CD14-positive monocyte (primary cell): ENCODE data around the gene NADK2. TPM values are rescaled to one million over a fixed set of nuclear protein-coding genes. Genes with fewer than 3 reads are reported as not detected.

Experiments used
- DNase-seq, 3 donors: peaks; one replicate each; pipeline ENCODE4 v3.0.0-alpha.2; 2011 to 2022
- H2AFZ ChIP-seq: 2 replicates; pipeline ENCODE4 v1.6.0; 2012; ENCODE audit warnings: mild to moderate bottlenecking, low read depth, low read length, inconsistent platforms; ENCODE audit not compliant: insufficient read depth, poor library complexity, severe bottlenecking
- H3K27ac ChIP-seq, 2 donors: 1 replicate in 1 of 2; 2 replicates in 1 of 2; pipeline ENCODE4 v1.5.1; 2012 to 2013; ENCODE audit warnings: low read length in 2 of 2, control low read depth in 1 of 2, inconsistent platforms in 1 of 2, low read depth in 1 of 2, mild to moderate bottlenecking in 1 of 2
- H3K27me3 ChIP-seq, 2 donors: one replicate each; pipeline versions ENCODE4 v1.6.0 to v1.6.1; 2011 to 2013; ENCODE audit warnings: low read length in 2 of 2; ENCODE audit not compliant: control insufficient read depth in 2 of 2, insufficient read depth in 2 of 2
- H3K36me3 ChIP-seq, 2 donors: replicated peaks in 1 of 2; 1 replicate in 1 of 2; 2 replicates in 1 of 2; pipeline versions ENCODE4 v1.5.1 to v1.6.1; 2012 to 2013; ENCODE audit warnings: low read length in 2 of 2, control low read depth in 1 of 2, inconsistent platforms in 1 of 2, mild to moderate bottlenecking in 1 of 2; ENCODE audit not compliant: insufficient read depth in 2 of 2, control insufficient read depth in 1 of 2
- H3K4me1 ChIP-seq, 2 donors: 1 replicate in 1 of 2; 2 replicates in 1 of 2; pipeline versions ENCODE4 v1.5.1 to v1.6.1; 2012 to 2013; ENCODE audit warnings: low read length in 2 of 2, control low read depth in 1 of 2, inconsistent platforms in 1 of 2, mild to moderate bottlenecking in 1 of 2, moderate library complexity in 1 of 2; ENCODE audit not compliant: insufficient read depth in 2 of 2, control insufficient read depth in 1 of 2
- H3K4me2 ChIP-seq: replicated peaks from 2 replicates; pipeline ENCODE3; 2012; ENCODE audit warnings: low read length, moderate library complexity, mild to moderate bottlenecking; ENCODE audit not compliant: poor library complexity, severe bottlenecking; ENCODE audit errors: extremely low read depth
- H3K4me3 ChIP-seq, 3 experiments: fragments of 200-600 bp in 1 of 3; sonication (generic) in 1 of 3; replicated peaks in 1 of 3; 1 replicate in 2 of 3; 2 replicates in 1 of 3; pipeline ENCODE4 v1.5.1; 2011 to 2013; ENCODE audit warnings: low read length in 3 of 3, mild to moderate bottlenecking in 3 of 3, control low read depth in 2 of 3, low read depth in 2 of 3, inconsistent platforms in 1 of 3, moderate library complexity in 1 of 3
- H3K79me2 ChIP-seq: 2 replicates; pipeline ENCODE4 v1.6.0; 2012; ENCODE audit warnings: mild to moderate bottlenecking, control low read depth, inconsistent platforms, low read length, moderate library complexity; ENCODE audit not compliant: insufficient read depth
- H3K9ac ChIP-seq: 2 replicates; pipeline ENCODE4 v1.6.0; 2017; ENCODE audit warnings: low read length, mild to moderate bottlenecking; ENCODE audit not compliant: insufficient read depth, poor library complexity, severe bottlenecking
- H3K9me3 ChIP-seq, 2 donors: replicated peaks in 1 of 2; 1 replicate in 1 of 2; 2 replicates in 1 of 2; pipeline versions ENCODE4 v1.5.1 to v1.6.1; 2012 to 2013; ENCODE audit warnings: low read length in 2 of 2, control low read depth in 1 of 2; ENCODE audit not compliant: control insufficient read depth in 1 of 2, insufficient read depth in 1 of 2
- H4K20me1 ChIP-seq: 2 replicates; pipeline ENCODE4 v1.6.0; 2012; ENCODE audit warnings: mild to moderate bottlenecking, low read length, control low read depth, moderate library complexity; ENCODE audit not compliant: insufficient read depth
- H3K27ac Mint-ChIP-seq, 7 donors: one replicate each; pipeline ENCODE4 v1.8.0; 2020; ENCODE audit warnings: mild to moderate bottlenecking in 7 of 7, mixed read lengths in 7 of 7, moderate library complexity in 6 of 7, inconsistent platforms in 2 of 7
- H3K27me3 Mint-ChIP-seq, 3 donors: one replicate each; pipeline ENCODE4 v1.8.0; 2021 to 2022; ENCODE audit warnings: low read depth in 3 of 3, mild to moderate bottlenecking in 3 of 3, mixed read lengths in 3 of 3, moderate library complexity in 3 of 3, inconsistent platforms in 1 of 3
- H3K36me3 Mint-ChIP-seq, 2 donors: one replicate each; pipeline ENCODE4 v1.8.0; 2020; ENCODE audit warnings: mixed read lengths in 2 of 2, inconsistent platforms in 1 of 2, mild to moderate bottlenecking in 1 of 2
- H3K4me1 Mint-ChIP-seq: one replicate; pipeline ENCODE4 v1.8.0; 2020; ENCODE audit warnings: mild to moderate bottlenecking, mixed read lengths
- H3K4me3 Mint-ChIP-seq, 2 donors: one replicate each; pipeline ENCODE4 v1.8.0; 2020; ENCODE audit warnings: mild to moderate bottlenecking in 2 of 2, mixed read lengths in 2 of 2, moderate library complexity in 1 of 2
- H3K9me3 Mint-ChIP-seq, 7 donors: one replicate each; pipeline ENCODE4 v1.8.0; 2020 to 2022; ENCODE audit warnings: mixed read lengths in 7 of 7, mild to moderate bottlenecking in 6 of 7, moderate library complexity in 6 of 7, inconsistent platforms in 2 of 7
- CTCF ChIP-seq: fragments of 200-600 bp; IDR thresholded peaks from one replicate; pipeline ENCODE4 v1.8.0; 2022; ENCODE audit warnings: antibody characterized with exemption, mild to moderate bottlenecking
- WGBS: methylation state at CpG from one replicate; pipeline ENCODE4 v1.1.5; 2013; ENCODE audit warnings: missing lambda C conversion rate; ENCODE audit not compliant: insufficient coverage; 5-methylcytosine and 5-hydroxymethylcytosine counted together
- intact Hi-C, 2 donors: fragments of 100-400 bp; cut with micrococcal nuclease; formaldehyde crosslinking; loops; one replicate each; pipeline versions ENCODE4 v1.15.0 to v1.15.1; 2023
- polyA plus RNA-seq, 3 donors: library from polyadenylated mRNA; depleted of rRNA in 1 of 3; unstranded in 2 of 3; stranded (reverse) in 1 of 3; fragments of 300-500 nt in 2 of 3; fragments of >200 nt in 1 of 3; fragmentation: Illumina TruSeq in 2 of 3; gene quantifications; 1 replicate in 2 of 3; 2 replicates in 1 of 3; pipeline ENCODE4 v1.2.3, GENCODE V29; 2012 to 2021

Gene NADK2
- polyA plus RNA-seq, 3 donors, result 2.6 to 5.9 (median 3.3) TPM

GRCh38 chr5:36158144-36158543, 83.6 kb downstream of the NADK2 start:
- TF ChIP-seq CTCF, result no peak
- Mint-ChIP-seq H3K27ac (peak overlapping the region in 1 of 7 donors; percentile 12), H3K4me3 (no peak overlapping the region), H3K27me3 (no peaks in the 10 kb centered on the region), H3K4me1 (peaks cover 30% of the 10 kb centered on the region), H3K9me3 (peaks cover 0 to 6% (median 0%) of the 10 kb centered on the region in 7 donors), H3K36me3 (peaks cover 62 to 82% of the 10 kb centered on the region in 2 donors)
- intact Hi-C loops, result no loop called here
- H3K27me3 ChIP-seq, result no peaks in the 10 kb centered on the region
- H3K79me2 ChIP-seq, result peaks cover 81% of the 10 kb centered on the region
- peaks cover 42 to 86% of the 10 kb centered on the region in 2 donors for H3K36me3 ChIP-seq
- DNase-seq, result no peak
- no peaks in the 10 kb centered on the region for H3K9me3 ChIP-seq
- peaks cover 12 to 18% of the 10 kb centered on the region in 2 donors for H3K4me1 ChIP-seq
- H2AFZ ChIP-seq, result no peak overlapping the region
- no peak overlapping the region for H3K9ac ChIP-seq
- no peaks in the 10 kb centered on the region for H4K20me1 ChIP-seq
- peak overlapping the region in 1 of 2 donors; percentile 37 for H3K27ac ChIP-seq
- 0% methylated on average over 1 of the region's 2 CpGs for WGBS
- no peak overlapping the region for H3K4me3 ChIP-seq
- no peak overlapping the region for H3K4me2 ChIP-seq

- no peak overlapping the region for H3K27ac Mint-ChIP-seq
These were observed 85.1 kb downstream of the NADK2 start for GRCh38 chr5:36156619-36157018.

More at GRCh38 chr5:36156619-36157018, 85.1 kb downstream of the NADK2 start:
- TF ChIP-seq CTCF, result no peak
- no peak overlapping the region for H3K9ac ChIP-seq
- 80% methylated on average over 1 of the region's 1 CpG for WGBS
- no peak overlapping the region for H3K4me3 Mint-ChIP-seq
- peaks cover 21 to 29% of the 10 kb centered on the region in 2 donors for H3K4me1 ChIP-seq
- H2AFZ ChIP-seq, result no peak overlapping the region
- H3K27me3 Mint-ChIP-seq, result no peaks in the 10 kb centered on the region
- peaks cover 39% of the 10 kb centered on the region for H3K4me1 Mint-ChIP-seq
- H3K36me3 ChIP-seq, result peaks cover 33 to 71% of the 10 kb centered on the region in 2 donors
- H3K4me3 ChIP-seq, result no peak overlapping the region
- no peaks in the 10 kb centered on the region for H3K27me3 ChIP-seq
- H3K27ac ChIP-seq, result peak overlapping the region in 1 of 2 donors; percentile 43
- DNase-seq, result no peak
- H3K9me3 Mint-ChIP-seq, result peaks cover 0 to 2% (median 0%) of the 10 kb centered on the region in 7 donors
- H3K79me2 ChIP-seq, result peaks cover 86% of the 10 kb centered on the region
- no peaks in the 10 kb centered on the region for H3K9me3 ChIP-seq
- H3K4me2 ChIP-seq, result no peak overlapping the region
- peaks cover 47 to 67% of the 10 kb centered on the region in 2 donors for H3K36me3 Mint-ChIP-seq
- intact Hi-C loops, result no loop called here
- no peaks in the 10 kb centered on the region for H4K20me1 ChIP-seq
